ENCODE measurements around the gene HILPDA. TPM values are rescaled to one million over a fixed set of nuclear protein-coding genes. Genes with fewer than 3 reads are reported as not detected.

The HILPDA gene
- total RNA-seq, 2 donors from 2014 or later = 6.9 to 41.5 TPM

DNA sequence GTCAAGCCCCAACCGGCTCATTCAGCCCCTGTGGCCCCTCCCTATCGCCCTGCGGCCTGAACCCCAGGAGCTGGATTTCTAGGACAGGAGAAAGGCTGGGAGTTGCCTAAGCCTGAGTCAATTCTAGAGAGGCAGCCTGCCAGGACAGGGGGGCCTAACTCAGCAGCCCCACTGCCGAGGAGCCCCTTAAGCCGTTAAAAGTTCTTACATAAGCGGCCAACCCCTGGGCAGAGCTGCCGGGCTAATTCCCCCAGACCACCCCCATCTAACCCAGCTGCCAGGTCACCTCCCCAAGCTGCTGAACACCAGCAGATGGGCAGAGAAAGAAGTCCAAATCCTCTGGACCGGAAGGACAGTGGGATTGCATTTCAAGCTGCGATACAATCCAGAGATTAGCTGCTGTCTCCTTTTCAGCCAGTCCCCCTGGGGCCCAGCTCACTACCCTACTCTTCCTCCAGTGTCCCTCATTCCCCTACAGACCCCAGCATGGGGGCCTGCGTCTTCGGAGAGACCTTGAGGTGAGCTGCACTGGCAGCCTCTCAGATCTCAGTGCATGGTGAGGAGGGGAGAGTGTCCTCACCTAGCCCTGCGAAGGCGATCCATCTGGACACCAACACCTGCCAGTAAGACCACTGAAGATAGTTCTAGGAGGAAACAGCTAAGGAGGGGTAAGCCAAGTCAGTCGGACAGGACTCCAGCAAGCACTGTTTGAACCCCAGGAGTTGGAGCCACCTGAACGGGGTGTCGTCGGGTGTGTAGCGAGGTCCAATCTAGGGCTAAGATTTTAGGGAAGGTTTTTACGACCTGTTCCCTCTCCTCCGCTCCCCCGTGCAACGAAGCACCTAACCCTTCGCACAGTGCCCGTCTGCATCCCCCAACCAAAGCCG lies 46.7 kb upstream of the HILPDA start:
- H3K27me3 ChIP-seq (replicated peaks; ENCODE audit: insufficient read depth) = no peaks in the 10 kb centered on the region
- H3K36me3 ChIP-seq = no peaks in the 10 kb centered on the region
- H3K4me1 ChIP-seq (replicated peaks) = peaks cover 24% of the 10 kb centered on the region
- peak overlapping the region; percentile 89 to 93 for H3K27ac ChIP-seq
- peak overlapping the region; percentile 63 to 80 for H3K4me3 ChIP-seq
- intact Hi-C loops (cut with DNase I) = loop anchor here (10.0 kb wide), 1 partner anchor 46 kb away; the partner anchor contains the start of gene HILPDA
- H3K9me3 ChIP-seq = no peaks in the 10 kb centered on the region
- TF ChIP-seq POLR2A (IDR thresholded peaks at IDR 0.05) (no peak), POLR2AphosphoS5 (IDR thresholded peaks at IDR 0.05) (no peak)
- TF ChIP-seq, protein P1, sequence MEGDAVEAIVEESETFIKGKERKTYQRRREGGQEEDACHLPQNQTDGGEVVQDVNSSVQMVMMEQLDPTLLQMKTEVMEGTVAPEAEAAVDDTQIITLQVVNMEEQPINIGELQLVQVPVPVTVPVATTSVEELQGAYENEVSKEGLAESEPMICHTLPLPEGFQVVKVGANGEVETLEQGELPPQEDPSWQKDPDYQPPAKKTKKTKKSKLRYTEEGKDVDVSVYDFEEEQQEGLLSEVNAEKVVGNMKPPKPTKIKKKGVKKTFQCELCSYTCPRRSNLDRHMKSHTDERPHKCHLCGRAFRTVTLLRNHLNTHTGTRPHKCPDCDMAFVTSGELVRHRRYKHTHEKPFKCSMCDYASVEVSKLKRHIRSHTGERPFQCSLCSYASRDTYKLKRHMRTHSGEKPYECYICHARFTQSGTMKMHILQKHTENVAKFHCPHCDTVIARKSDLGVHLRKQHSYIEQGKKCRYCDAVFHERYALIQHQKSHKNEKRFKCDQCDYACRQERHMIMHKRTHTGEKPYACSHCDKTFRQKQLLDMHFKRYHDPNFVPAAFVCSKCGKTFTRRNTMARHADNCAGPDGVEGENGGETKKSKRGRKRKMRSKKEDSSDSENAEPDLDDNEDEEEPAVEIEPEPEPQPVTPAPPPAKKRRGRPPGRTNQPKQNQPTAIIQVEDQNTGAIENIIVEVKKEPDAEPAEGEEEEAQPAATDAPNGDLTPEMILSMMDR (IDR thresholded peaks at IDR 0.05) = no peak
- WGBS = 27% methylated on average over 25 of the region's 25 CpGs
- DNase-seq (ENCODE audit: low spot score) = no peak

DNA sequence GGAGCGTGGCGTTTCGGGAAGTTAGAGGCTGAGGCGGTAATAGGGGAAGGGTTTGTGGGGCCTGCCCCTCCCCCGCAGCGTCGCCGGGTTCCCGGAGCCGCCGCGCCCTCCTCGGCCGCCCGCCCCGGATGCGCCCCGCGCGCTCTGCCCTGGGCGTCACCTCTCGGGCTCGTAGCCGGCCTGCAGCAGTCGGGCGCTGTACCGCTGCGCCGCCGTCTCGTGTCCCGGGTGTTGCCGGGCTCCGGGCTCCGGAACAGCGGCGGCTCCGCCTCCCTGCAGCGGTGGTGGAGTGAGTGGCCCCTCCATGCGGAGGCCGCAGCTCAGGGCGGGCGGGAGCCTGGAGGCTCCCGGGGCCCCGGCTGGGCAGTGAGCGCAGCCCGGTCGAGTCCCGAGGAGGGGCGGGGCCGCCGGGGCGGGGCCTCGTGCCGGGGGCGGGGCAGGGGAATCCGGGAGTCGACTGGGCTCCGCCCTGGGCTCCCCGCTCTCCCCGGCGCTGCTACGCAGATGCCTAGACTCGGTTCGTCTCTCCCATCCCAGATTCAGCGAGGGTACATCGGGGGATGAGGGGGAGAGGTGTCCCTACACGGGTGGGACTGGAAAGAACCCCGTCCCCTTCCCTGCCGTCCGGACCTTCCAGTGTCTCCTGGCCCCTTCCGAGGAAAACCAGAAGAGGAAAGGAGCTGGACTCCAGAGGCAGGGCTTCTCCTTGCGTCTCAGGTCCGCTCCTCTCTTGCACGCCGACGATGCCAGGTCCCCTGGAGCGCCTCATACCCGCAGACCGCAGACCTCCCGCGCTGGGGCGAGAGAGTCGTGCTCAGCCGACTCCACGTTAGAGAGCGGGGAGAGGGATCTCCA lies 45.9 kb upstream of the HILPDA start, which contains the start of gene IMPDH1:
IMPDH1 (minus strand) TSS at position 387 of the 855 bp plus-strand sequence; CDS start at position 306, 81 bp downstream.
- TF ChIP-seq POLR2A (IDR thresholded peaks at IDR 0.05) (peak; percentile 66), POLR2AphosphoS5 (IDR thresholded peaks at IDR 0.05) (no peak)
- no peaks in the 10 kb centered on the region for H3K36me3 ChIP-seq
- peak within 1 kb of the TSS; percentile 63 to 80 for H3K4me3 ChIP-seq
- H3K9me3 ChIP-seq = no peaks in the 10 kb centered on the region
- peaks cover 16% of the 10 kb centered on the region for H3K4me1 ChIP-seq (replicated peaks)
- H3K27me3 ChIP-seq (replicated peaks; ENCODE audit: insufficient read depth) = no peaks in the 10 kb centered on the region
- H3K27ac ChIP-seq = peak within 1 kb of the TSS; percentile 89 to 93
- DNase-seq (ENCODE audit: low spot score) = peak; percentile 90
- intact Hi-C loops (cut with DNase I) = loop anchor here (10.0 kb wide), 1 partner anchor 45 kb away; the partner anchor contains the start of gene HILPDA
- under 1% methylated on average over 74 of the region's 87 CpGs for WGBS

DNA sequence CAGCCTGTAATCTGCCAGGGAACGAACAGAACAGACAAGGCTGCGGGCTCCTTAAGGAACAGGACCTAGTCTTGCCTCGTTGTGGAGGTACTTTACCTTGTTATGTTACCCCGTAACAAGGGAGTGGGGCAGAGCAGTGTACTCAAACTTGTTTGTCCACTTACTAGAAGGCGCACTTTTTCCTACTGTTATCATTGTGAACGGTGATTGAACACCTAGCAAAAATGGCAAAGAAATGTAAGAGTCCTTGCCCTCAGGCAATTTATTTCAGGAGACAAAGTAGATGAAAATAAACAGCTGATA lies 45.3 kb upstream of the HILPDA start:
- no peak for DNase-seq (ENCODE audit: low spot score)
- Histone ChIP-seq H3K9me3 (no peaks in the 10 kb centered on the region), H3K4me3 (peak overlapping the region; percentile 63 to 80), H3K27ac (peak overlapping the region; percentile 89 to 93), H3K4me1 (replicated peaks) (peaks cover 12% of the 10 kb centered on the region), H3K36me3 (no peaks in the 10 kb centered on the region), H3K27me3 (replicated peaks; ENCODE audit: insufficient read depth) (no peaks in the 10 kb centered on the region)
- intact Hi-C loops (cut with DNase I) = no loop called here
- no peak for TF ChIP-seq POLR2A (IDR thresholded peaks at IDR 0.05)
- peak; percentile 13 for TF ChIP-seq POLR2AphosphoS5 (IDR thresholded peaks at IDR 0.05)
- TF ChIP-seq, protein P1 (IDR thresholded peaks at IDR 0.05) = no peak
- WGBS = 2% methylated on average over 6 of the region's 6 CpGs

- intact Hi-C loops (cut with DNase I) = no loop called here
- DNase-seq (ENCODE audit: low spot score) = no peak
- H3K9me3 ChIP-seq = no peaks in the 10 kb centered on the region
- no peak overlapping the region for H3K27ac ChIP-seq
- H3K4me3 ChIP-seq = no peak overlapping the region
- H3K27me3 ChIP-seq (replicated peaks; ENCODE audit: insufficient read depth) = no peaks in the 10 kb centered on the region
- no peaks in the 10 kb centered on the region for H3K4me1 ChIP-seq (replicated peaks)
- TF ChIP-seq POLR2A (IDR thresholded peaks at IDR 0.05) (no peak), POLR2AphosphoS5 (IDR thresholded peaks at IDR 0.05) (no peak)
- TF ChIP-seq, protein P1 (IDR thresholded peaks at IDR 0.05) = no peak
- WGBS = 61% methylated on average over 4 of the region's 4 CpGs
- H3K36me3 ChIP-seq = no peaks in the 10 kb centered on the region
These were observed 40.4 kb upstream of the HILPDA start for GRCh38 chr7:128415217-128415785.

- H3K9me3 ChIP-seq = no peaks in the 10 kb centered on the region
- 92% methylated on average over 3 of the region's 3 CpGs for WGBS
- no peaks in the 10 kb centered on the region for H3K36me3 ChIP-seq
- TF ChIP-seq POLR2AphosphoS5 (IDR thresholded peaks at IDR 0.05) (no peak), POLR2A (IDR thresholded peaks at IDR 0.05) (no peak)
- TF ChIP-seq, protein P1 (IDR thresholded peaks at IDR 0.05) = no peak
- H3K4me1 ChIP-seq (replicated peaks) = no peaks in the 10 kb centered on the region
- no peak overlapping the region for H3K27ac ChIP-seq
- no peaks in the 10 kb centered on the region for H3K27me3 ChIP-seq (replicated peaks; ENCODE audit: insufficient read depth)
- H3K4me3 ChIP-seq = no peak overlapping the region
- no peak for DNase-seq (ENCODE audit: low spot score)
- intact Hi-C loops (cut with DNase I) = no loop called here
These were observed 38.6 kb upstream of the HILPDA start for GRCh38 chr7:128417071-128417470.

Measured in prostate gland (tissue), 2 donors.